ENCODE measurements around the gene PDIA6. TPM values are rescaled to one million over a fixed set of nuclear protein-coding genes. Genes with fewer than 3 reads are reported as not detected.
"Not testable (repeated sequence)": the region's sequence is repeated elsewhere in the genome, so short reads cannot be mapped to it uniquely, and the experiment has no call there.

Gene PDIA6
- total RNA-seq, 2 donors from 2014 or later = 109 to 213 TPM

DNA sequence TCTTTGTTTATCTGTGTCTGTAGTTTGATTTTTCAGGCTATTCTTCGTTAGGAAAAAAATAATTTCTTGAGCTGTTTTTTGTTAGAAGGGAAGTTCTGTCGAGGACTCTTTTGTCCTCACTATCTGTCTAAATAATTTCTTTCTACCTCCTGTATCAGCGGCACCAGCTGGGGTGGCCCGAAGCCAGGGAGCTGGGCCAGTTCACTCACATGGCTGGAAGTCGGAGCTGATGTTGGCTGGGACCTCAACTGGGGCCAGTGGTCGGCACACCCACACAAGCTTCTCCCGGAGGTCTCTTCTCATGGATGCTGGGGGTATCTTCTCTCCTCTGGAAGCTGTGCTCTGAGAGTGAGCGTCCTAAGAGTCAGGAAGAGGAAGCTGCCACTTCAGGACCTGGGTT, 8.0 kb upstream of the PDIA6 start:
- DNase-seq (ENCODE audit: low spot score) = no peak
- Histone ChIP-seq H3K36me3 (no peaks in the 10 kb centered on the region), H3K9me3 (no peaks in the 10 kb centered on the region), H3K27ac (no peak overlapping the region), H3K4me1 (replicated peaks) (no peaks in the 10 kb centered on the region), H3K27me3 (replicated peaks; ENCODE audit: insufficient read depth) (peaks cover 3% of the 10 kb centered on the region), H3K4me3 (no peak overlapping the region)
- 43% methylated on average over 8 of the region's 8 CpGs for WGBS
- intact Hi-C loops (cut with DNase I) = no loop called here
- TF ChIP-seq, protein P1, sequence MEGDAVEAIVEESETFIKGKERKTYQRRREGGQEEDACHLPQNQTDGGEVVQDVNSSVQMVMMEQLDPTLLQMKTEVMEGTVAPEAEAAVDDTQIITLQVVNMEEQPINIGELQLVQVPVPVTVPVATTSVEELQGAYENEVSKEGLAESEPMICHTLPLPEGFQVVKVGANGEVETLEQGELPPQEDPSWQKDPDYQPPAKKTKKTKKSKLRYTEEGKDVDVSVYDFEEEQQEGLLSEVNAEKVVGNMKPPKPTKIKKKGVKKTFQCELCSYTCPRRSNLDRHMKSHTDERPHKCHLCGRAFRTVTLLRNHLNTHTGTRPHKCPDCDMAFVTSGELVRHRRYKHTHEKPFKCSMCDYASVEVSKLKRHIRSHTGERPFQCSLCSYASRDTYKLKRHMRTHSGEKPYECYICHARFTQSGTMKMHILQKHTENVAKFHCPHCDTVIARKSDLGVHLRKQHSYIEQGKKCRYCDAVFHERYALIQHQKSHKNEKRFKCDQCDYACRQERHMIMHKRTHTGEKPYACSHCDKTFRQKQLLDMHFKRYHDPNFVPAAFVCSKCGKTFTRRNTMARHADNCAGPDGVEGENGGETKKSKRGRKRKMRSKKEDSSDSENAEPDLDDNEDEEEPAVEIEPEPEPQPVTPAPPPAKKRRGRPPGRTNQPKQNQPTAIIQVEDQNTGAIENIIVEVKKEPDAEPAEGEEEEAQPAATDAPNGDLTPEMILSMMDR (IDR thresholded peaks at IDR 0.05) = no peak
- TF ChIP-seq POLR2A (IDR thresholded peaks at IDR 0.05) = no peak
- TF ChIP-seq POLR2AphosphoS5 (IDR thresholded peaks at IDR 0.05) = no peak

DNA sequence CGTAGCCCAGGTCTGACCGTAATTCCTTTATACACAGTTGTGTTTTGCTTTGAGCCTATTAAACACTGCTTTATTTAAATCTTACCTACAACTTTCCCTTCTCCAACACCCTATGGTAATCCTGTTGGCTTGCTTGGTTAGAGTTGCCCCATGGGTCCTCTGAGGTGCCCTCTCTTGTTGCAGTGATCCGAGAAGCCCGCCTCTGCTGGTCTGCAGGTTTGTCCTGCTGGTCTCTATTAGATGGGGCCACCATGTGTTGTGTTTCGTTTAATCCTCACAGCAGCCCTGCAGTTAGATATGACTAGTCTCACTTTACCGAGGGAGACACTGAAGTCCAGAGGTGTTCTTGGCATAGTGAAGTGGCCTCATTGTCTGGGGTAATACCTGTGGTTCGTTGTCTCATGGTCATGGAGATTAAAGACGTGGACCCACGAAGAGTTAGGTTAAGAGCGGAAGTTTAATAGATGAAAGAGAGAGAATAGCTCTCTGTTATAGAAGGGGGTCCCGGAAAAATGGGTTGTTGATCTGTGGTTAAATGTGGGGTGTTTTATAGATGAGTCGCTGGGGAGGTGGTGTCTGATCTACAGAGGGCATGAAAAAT, 7.2 kb upstream of the PDIA6 start:
- 90% methylated on average over 12 of the region's 12 CpGs for WGBS
- H3K9me3 ChIP-seq = no peaks in the 10 kb centered on the region
- H3K27me3 ChIP-seq (replicated peaks; ENCODE audit: insufficient read depth) = peaks cover 3% of the 10 kb centered on the region
- H3K4me3 ChIP-seq = no peak overlapping the region
- no peak for TF ChIP-seq POLR2AphosphoS5 (IDR thresholded peaks at IDR 0.05)
- TF ChIP-seq, protein P1 (IDR thresholded peaks at IDR 0.05) = no peak
- no peak for TF ChIP-seq POLR2A (IDR thresholded peaks at IDR 0.05)
- no peak for DNase-seq (ENCODE audit: low spot score)
- no peaks in the 10 kb centered on the region for H3K4me1 ChIP-seq (replicated peaks)
- no peaks in the 10 kb centered on the region for H3K36me3 ChIP-seq
- intact Hi-C loops (cut with DNase I) = no loop called here
- H3K27ac ChIP-seq = no peak overlapping the region

DNA sequence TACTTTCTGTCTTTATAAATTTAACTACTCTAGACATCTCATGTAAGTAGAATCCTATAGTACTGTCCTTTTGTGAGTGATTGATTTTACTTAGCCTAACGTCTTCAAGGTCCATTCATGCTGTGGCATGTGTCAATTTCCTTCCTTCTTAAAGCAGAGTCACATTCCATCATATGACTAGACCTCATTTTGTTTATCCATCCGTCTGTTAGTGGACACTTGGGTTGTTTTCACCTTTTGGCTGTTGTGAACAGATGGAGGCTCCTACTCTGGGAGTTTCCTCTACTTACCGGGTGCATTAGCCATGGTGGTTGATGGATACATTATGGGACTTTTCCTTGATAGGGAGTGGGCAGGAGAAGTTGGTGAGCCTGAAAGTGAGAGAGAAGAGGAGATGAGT, 6.4 kb upstream of the PDIA6 start:
- Histone ChIP-seq H3K36me3 (no peaks in the 10 kb centered on the region), H3K9me3 (no peaks in the 10 kb centered on the region), H3K4me3 (no peak overlapping the region), H3K27ac (no peak overlapping the region), H3K27me3 (replicated peaks; ENCODE audit: insufficient read depth) (peaks cover 3% of the 10 kb centered on the region), H3K4me1 (replicated peaks) (no peaks in the 10 kb centered on the region)
- no peak for DNase-seq (ENCODE audit: low spot score)
- 52% methylated on average over 3 of the region's 3 CpGs for WGBS
- no peak for TF ChIP-seq POLR2A (IDR thresholded peaks at IDR 0.05)
- TF ChIP-seq, protein P1 (IDR thresholded peaks at IDR 0.05) = no peak
- TF ChIP-seq POLR2AphosphoS5 (IDR thresholded peaks at IDR 0.05) = no peak
- intact Hi-C loops (cut with DNase I) = no loop called here

DNA sequence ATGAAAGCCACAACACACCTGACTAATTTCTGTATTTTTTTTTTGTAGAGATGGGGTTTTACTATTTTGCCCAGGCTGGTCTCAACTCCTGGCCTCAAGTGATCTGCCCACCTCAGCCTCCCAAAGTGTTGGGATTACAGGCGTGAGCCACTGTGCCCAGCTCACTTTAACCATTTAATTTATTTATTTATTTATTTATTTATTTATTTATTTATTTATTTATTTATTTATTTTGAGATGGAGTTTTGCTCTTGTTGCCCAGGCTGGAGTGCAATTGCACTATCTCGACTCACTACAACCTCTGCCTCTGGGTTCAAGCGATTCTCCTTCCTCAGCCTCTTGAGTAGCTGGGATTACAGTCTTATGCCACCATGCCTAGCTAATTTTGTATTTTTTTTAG, 5.7 kb upstream of the PDIA6 start:
- intact Hi-C loops (cut with DNase I); DNase-seq (ENCODE audit: low spot score); H3K36me3 ChIP-seq; H3K4me1 ChIP-seq (replicated peaks); H3K4me3 ChIP-seq; H3K27me3 ChIP-seq (replicated peaks; ENCODE audit: insufficient read depth); H3K27ac ChIP-seq; H3K9me3 ChIP-seq: not testable (repeated sequence)
- 78% methylated on average over 3 of the region's 3 CpGs for WGBS

DNA sequence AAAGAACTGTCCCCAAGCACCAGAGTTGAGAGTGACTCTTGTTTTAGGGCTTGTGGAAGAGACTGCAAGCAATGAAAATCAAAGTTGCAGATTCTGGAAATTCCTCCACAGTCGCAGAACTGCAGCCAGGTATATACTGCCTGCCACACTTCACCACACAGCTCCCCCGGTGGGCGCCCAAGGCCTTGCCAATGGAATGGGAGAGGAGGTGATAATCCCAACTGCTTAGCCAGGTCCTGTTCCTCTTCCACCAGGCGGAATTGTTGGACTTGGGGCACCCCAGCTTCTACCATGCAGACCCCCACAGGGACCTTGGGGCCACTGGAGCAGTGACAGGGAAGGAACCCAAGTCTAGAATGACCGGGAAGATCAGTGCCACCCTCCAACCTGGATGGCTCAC, 4.8 kb upstream of the PDIA6 start:
- WGBS = 46% methylated on average over 5 of the region's 5 CpGs
- intact Hi-C loops (cut with DNase I) = no loop called here

More for the DNA sequence above, 4.8 kb upstream of the PDIA6 start:
- no peaks in the 10 kb centered on the region for H3K36me3 ChIP-seq
- H3K9me3 ChIP-seq = no peaks in the 10 kb centered on the region
- no peaks in the 10 kb centered on the region for H3K27me3 ChIP-seq (replicated peaks; ENCODE audit: insufficient read depth)
- H3K4me1 ChIP-seq (replicated peaks) = no peaks in the 10 kb centered on the region
- TF ChIP-seq POLR2A (IDR thresholded peaks at IDR 0.05) (no peak), POLR2AphosphoS5 (IDR thresholded peaks at IDR 0.05) (no peak)
- TF ChIP-seq, protein P1 (IDR thresholded peaks at IDR 0.05) = no peak
- no peak overlapping the region for H3K27ac ChIP-seq
- no peak overlapping the region for H3K4me3 ChIP-seq
- DNase-seq (ENCODE audit: low spot score) = no peak
